IMR-90 (cell line): Measurements from ENCODE around the gene TIMM8A. TPM values are rescaled to one million over a fixed set of nuclear protein-coding genes. Genes with fewer than 3 reads are reported as not detected.

Experiments
- ATAC-seq: fragments of 200-7000 bp; cut with Tn5 transposase; 2 replicates; pipeline ENCODE4 v1.9.1; 2020; ENCODE audit warnings: low read depth, mild to moderate bottlenecking, moderate library complexity
- BruUV-seq: library from RNA; stranded (reverse); fragments of 400-500 nt; replicated peaks from 2 replicates; lab custom pipeline; 2021; lab: Mats Ljungman, UMichigan
- CTCF ChIA-PET: fragments of 300-600 bp; formaldehyde crosslinking; extraction: SDS; loops from one replicate; lab custom pipeline; 2021; ENCODE audit warnings: antibody characterized with exemption; lab: Yijun Ruan, JAX
- POLR2A ChIA-PET: fragments of 300-600 bp; sonication (Branson Sonifier 250); formaldehyde crosslinking; loops from one replicate; lab custom pipeline; 2022; ENCODE audit warnings: antibody characterized with exemption; ENCODE audit not compliant: unreplicated experiment; lab: Charles Lee
- DNase-seq: peaks from one replicate; pipeline ENCODE4 v3.0.0; 2013
- H2AFZ ChIP-seq: replicated peaks from 2 replicates; pipeline ENCODE3; 2013; ENCODE audit warnings: low read length, mild to moderate bottlenecking; ENCODE audit not compliant: poor library complexity
- H2AK5ac ChIP-seq: 2 replicates; pipeline ENCODE4 v1.6.1; 2013; ENCODE audit warnings: low read depth, low read length, inconsistent platforms
- H2AK9ac ChIP-seq: replicated peaks from 2 replicates; pipeline ENCODE3; 2013; ENCODE audit warnings: mild to moderate bottlenecking, low read depth, low read length, moderate library complexity; ENCODE audit not compliant: poor library complexity
- H2BK120ac ChIP-seq: 2 replicates; pipeline ENCODE4 v1.6.1; 2013; ENCODE audit warnings: low read depth, low read length, inconsistent platforms
- H2BK15ac ChIP-seq: 3 replicates; pipeline ENCODE4 v1.6.1; 2013; ENCODE audit warnings: low read depth, low read length, inconsistent platforms
- H2BK20ac ChIP-seq: 2 replicates; pipeline ENCODE4 v1.6.1; 2013; ENCODE audit warnings: low read depth, mild to moderate bottlenecking, inconsistent platforms, low read length, moderate library complexity
- H2BK5ac ChIP-seq: 2 replicates; pipeline ENCODE4 v1.6.1; 2013; ENCODE audit warnings: mild to moderate bottlenecking, low read depth, low read length, inconsistent platforms; ENCODE audit not compliant: poor library complexity, severe bottlenecking
- H3K14ac ChIP-seq: replicated peaks from 2 replicates; pipeline ENCODE4 v1.6.1; 2013; ENCODE audit warnings: low read depth, low read length, inconsistent platforms
- H3K18ac ChIP-seq: 2 replicates; pipeline ENCODE4 v1.6.1; 2013; ENCODE audit warnings: low read depth, low read length, control low read depth
- H3K23ac ChIP-seq: 2 replicates; pipeline ENCODE4 v1.6.1; 2013; ENCODE audit warnings: low read depth, low read length, inconsistent platforms
- H3K27ac ChIP-seq: 2 replicates; pipeline ENCODE4 v1.5.1; 2013; ENCODE audit warnings: mild to moderate bottlenecking, control low read depth, low read length; ENCODE audit not compliant: insufficient read depth
- H3K27me3 ChIP-seq: 2 replicates; pipeline ENCODE4 v1.6.1; 2013; ENCODE audit warnings: low read length; ENCODE audit not compliant: control insufficient read depth, insufficient read depth
- H3K36me3 ChIP-seq: 2 replicates; pipeline ENCODE4 v1.6.1; 2013; ENCODE audit warnings: low read length, mixed read lengths; ENCODE audit not compliant: control insufficient read depth, insufficient read depth
- H3K4ac ChIP-seq: 2 replicates; pipeline ENCODE4 v1.6.1; 2013; ENCODE audit warnings: low read depth, low read length, inconsistent platforms
- H3K4me1 ChIP-seq: 2 replicates; pipeline ENCODE4 v1.6.1; 2013; ENCODE audit warnings: low read length, mixed read lengths; ENCODE audit not compliant: control insufficient read depth, insufficient read depth
- H3K4me2 ChIP-seq: 2 replicates; pipeline ENCODE4 v1.6.1; 2013; ENCODE audit warnings: low read depth, mild to moderate bottlenecking, control low read depth, low read length, moderate library complexity
- H3K4me3 ChIP-seq: 2 replicates; pipeline ENCODE4 v1.5.1; 2013; ENCODE audit warnings: low read depth, mild to moderate bottlenecking, control low read depth, low read length, moderate library complexity; ENCODE audit not compliant: insufficient read depth
- H3K56ac ChIP-seq: 2 replicates; pipeline ENCODE4 v1.6.1; 2013; ENCODE audit warnings: low read length, inconsistent platforms; ENCODE audit not compliant: insufficient read depth; ENCODE audit errors: extremely low read depth
- H3K79me1 ChIP-seq, 2 experiments: 2 replicates each; pipeline ENCODE4 v1.6.1; 2013; ENCODE audit warnings: low read length in 2 of 2, inconsistent platforms in 1 of 2, low read depth in 1 of 2
- H3K9ac ChIP-seq: 2 replicates; pipeline ENCODE4 v1.6.1; 2013; ENCODE audit warnings: low read depth, low read length, control low read depth
- H3K9me1 ChIP-seq: 2 replicates; pipeline ENCODE4 v1.6.1; 2013; ENCODE audit warnings: low read length, inconsistent platforms; ENCODE audit not compliant: insufficient read depth
- H3K9me3 ChIP-seq: 2 replicates; pipeline ENCODE4 v1.6.1; 2013; ENCODE audit warnings: low read length; ENCODE audit not compliant: control insufficient read depth, insufficient read depth
- H4K20me1 ChIP-seq: 2 replicates; pipeline ENCODE4 v1.6.1; 2013; ENCODE audit warnings: low read length, inconsistent platforms; ENCODE audit not compliant: insufficient read depth
- H4K5ac ChIP-seq: 2 replicates; pipeline ENCODE4 v1.6.1; 2013; ENCODE audit warnings: mild to moderate bottlenecking, low read depth, low read length, control low read depth
- H4K8ac ChIP-seq, 2 experiments: 2 replicates each; pipeline ENCODE4 v1.6.1; 2013; ENCODE audit warnings: low read depth in 2 of 2, low read length in 2 of 2, control low read depth in 1 of 2, inconsistent platforms in 1 of 2
- H4K91ac ChIP-seq: 2 replicates; pipeline ENCODE4 v1.6.1; 2013; ENCODE audit warnings: low read depth, low read length, inconsistent platforms; ENCODE audit not compliant: insufficient read depth
- CEBPB ChIP-seq: IDR thresholded peaks from 2 replicates; pipeline ENCODE4 v1.6.1; 2012; ENCODE audit warnings: low read depth, low read length, improper control_type of control experiment
- CHD1 ChIP-seq: IDR thresholded peaks from 2 replicates; pipeline ENCODE4 v1.6.1; 2012; ENCODE audit warnings: low read depth, low read length, improper control_type of control experiment
- POLR2A ChIP-seq: IDR thresholded peaks from 2 replicates; pipeline ENCODE4 v1.6.1; 2012; ENCODE audit warnings: mild to moderate bottlenecking, low read depth, low read length
- RAD21 ChIP-seq: IDR thresholded peaks from 2 replicates; pipeline ENCODE4 v1.6.1; 2012; ENCODE audit warnings: low read length, improper control_type of control experiment
- RCOR1 ChIP-seq: IDR thresholded peaks from 2 replicates; pipeline ENCODE4 v1.6.1; 2012; ENCODE audit warnings: mild to moderate bottlenecking, low read length, improper control_type of control experiment; ENCODE audit not compliant: insufficient replicate concordance
- RFX5 ChIP-seq: IDR thresholded peaks from 2 replicates; pipeline ENCODE4 v1.8.0; 2012; ENCODE audit warnings: low read depth, mild to moderate bottlenecking, low read length, moderate library complexity
- WGBS, 2 experiments: methylation state at CpG; one replicate each; pipeline versions ENCODE4 v1.1.5 to v1.1.7; 2013; ENCODE audit warnings: missing lambda C conversion rate in 2 of 2; ENCODE audit not compliant: insufficient read length in 1 of 2; ENCODE audit errors: extremely low coverage in 2 of 2; 5-methylcytosine and 5-hydroxymethylcytosine counted together
- dilution Hi-C: fragments of 300-500 bp; cut with HindIII; formaldehyde crosslinking; loops from one replicate; pipeline ENCODE4 v1.14.3; 2018; ENCODE audit warnings: low sequenced_read_pairs; ENCODE audit not compliant: unreplicated experiment
- in situ Hi-C: fragments of 300-500 bp; cut with MboI; formaldehyde crosslinking; loops from 3 replicates; pipeline ENCODE4 v1.14.3; 2019; ENCODE audit warnings: low sequenced_read_pairs, inconsistent platforms, mixed read lengths
- intact Hi-C: fragments of 100-400 bp; cut with micrococcal nuclease; formaldehyde crosslinking; loops from 2 replicates; pipeline ENCODE4 v1.10.0; 2022
- polyA plus RNA-seq, 3 experiments: library from polyadenylated mRNA; depleted of rRNA; stranded (reverse); fragments of >200 nt; gene quantifications; 2 replicates each; pipeline ENCODE4 v1.2.3, GENCODE V29; 2012; ENCODE audit warnings: low replicate concordance in 1 of 3
- total RNA-seq: library from RNA; depleted of rRNA; stranded (reverse); fragments of >200 nt; gene quantifications from 2 replicates; pipeline ENCODE4 v1.2.3, GENCODE V29; 2012

TIMM8A gene
- total and polyA plus RNA-seq, 2 of the 4 experiments (the other 2 are of a cell fraction), result 2.2 to 11.6 TPM

- Histone ChIP-seq H3K14ac (no peak overlapping the region), H3K4ac (no peak overlapping the region), H2BK5ac (no peak overlapping the region), H3K18ac (no peak overlapping the region), H2BK20ac (no peak overlapping the region), H3K27me3 (no peaks in the 10 kb centered on the region; the same call in 1 of the 2 replicates), H4K91ac (no peak overlapping the region), H3K9ac (no peak overlapping the region), H3K27ac (no peak overlapping the region), H3K4me2 (no peak overlapping the region), H3K56ac (no peak overlapping the region), H3K4me3 (no peak overlapping the region), H3K9me3 (no peaks in the 10 kb centered on the region), H3K23ac (no peak overlapping the region), H4K8ac (no peak overlapping the region), H2AK5ac (no peak overlapping the region), H3K36me3 (peaks cover 11% of the 10 kb centered on the region; the same call in 1 of the 2 replicates), H2AK9ac (no peak overlapping the region), H2BK120ac (no peak overlapping the region), H4K20me1 (peaks cover 13% of the 10 kb centered on the region; the same call in 1 of the 2 replicates), H2AFZ (no peak overlapping the region), H2BK15ac (no peak overlapping the region), H3K4me1 (no peaks in the 10 kb centered on the region), H3K79me1 (peaks cover 0 to 16% of the 10 kb centered on the region in 2 experiments; a peak in 2 of 4 replicates), H4K5ac (no peak overlapping the region), H3K9me1 (no peaks in the 10 kb centered on the region)
- BruUV-seq, result no TSS peak
- ChIA-PET POLR2A (no interaction called here), CTCF (no interaction called here)
- dilution Hi-C loops, result no loop called here
- ATAC-seq, result no peak
- intact Hi-C loops, result no loop called here
- TF ChIP-seq CHD1 (no peak), RAD21 (no peak), RFX5 (no peak), POLR2A (no peak), CEBPB (peak; percentile 47; the same call in 1 of the 2 replicates), RCOR1 (no peak)
- WGBS, 2 experiments, result 100% methylated on average over 1 of the region's 1 CpG; no CpG with 5 or more reads in 1 of the 2 experiments
- DNase-seq, result no peak
- in situ Hi-C loops, result no loop called here
These were observed 47.2 kb upstream of the TIMM8A start for GRCh38 chrX:101395789-101396188.
